ENCODE results near the gene SLK. TPM values are rescaled to one million over a fixed set of nuclear protein-coding genes. Genes with fewer than 3 reads are reported as not detected.

Gene SLK
- total RNA-seq, 1 experiment from 2014 or later = 40.8 TPM

DNA sequence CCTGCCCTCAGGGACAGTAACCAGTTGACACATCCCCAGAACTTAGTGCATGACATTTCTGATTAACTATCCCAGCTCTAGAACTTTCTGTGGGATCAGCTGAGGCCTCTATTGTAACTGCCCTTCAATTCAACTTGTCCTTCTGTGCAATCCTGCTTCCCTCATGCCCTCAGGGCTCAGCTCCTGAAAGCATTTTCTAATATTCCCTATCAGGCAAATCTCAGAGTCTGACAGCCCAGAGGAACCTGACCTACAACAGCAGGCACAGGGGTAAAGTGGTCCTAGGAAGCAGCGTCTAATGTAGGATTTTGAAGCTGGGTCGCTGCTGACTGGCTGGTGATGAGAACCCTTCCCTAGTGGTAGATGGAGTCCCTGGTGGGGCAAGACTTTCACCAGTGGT, 35.3 kb upstream of the SLK start:
- no peaks in the 10 kb centered on the region for H3K36me3 ChIP-seq (ENCODE audit: control insufficient read depth, insufficient read depth, low read length)
- in situ Hi-C loops (cut with HindIII; ENCODE audit: low pct_unique_long_range_greater_than_20kb, low sequenced_read_pairs) = no loop called here
- intact Hi-C loops (cut with micrococcal nuclease; ENCODE audit: unreplicated experiment) = no loop called here
- H3K4me3 ChIP-seq (ENCODE audit: low read depth in 2 of 2, low read length in 2 of 2) = no peak overlapping the region
- BruUV-seq (replicated peaks) = no TSS peak
- no peaks in the 10 kb centered on the region for H3K9me3 ChIP-seq (ENCODE audit: control insufficient read depth, insufficient read depth, low read depth, low read length)
- TF ChIP-seq, protein P1, sequence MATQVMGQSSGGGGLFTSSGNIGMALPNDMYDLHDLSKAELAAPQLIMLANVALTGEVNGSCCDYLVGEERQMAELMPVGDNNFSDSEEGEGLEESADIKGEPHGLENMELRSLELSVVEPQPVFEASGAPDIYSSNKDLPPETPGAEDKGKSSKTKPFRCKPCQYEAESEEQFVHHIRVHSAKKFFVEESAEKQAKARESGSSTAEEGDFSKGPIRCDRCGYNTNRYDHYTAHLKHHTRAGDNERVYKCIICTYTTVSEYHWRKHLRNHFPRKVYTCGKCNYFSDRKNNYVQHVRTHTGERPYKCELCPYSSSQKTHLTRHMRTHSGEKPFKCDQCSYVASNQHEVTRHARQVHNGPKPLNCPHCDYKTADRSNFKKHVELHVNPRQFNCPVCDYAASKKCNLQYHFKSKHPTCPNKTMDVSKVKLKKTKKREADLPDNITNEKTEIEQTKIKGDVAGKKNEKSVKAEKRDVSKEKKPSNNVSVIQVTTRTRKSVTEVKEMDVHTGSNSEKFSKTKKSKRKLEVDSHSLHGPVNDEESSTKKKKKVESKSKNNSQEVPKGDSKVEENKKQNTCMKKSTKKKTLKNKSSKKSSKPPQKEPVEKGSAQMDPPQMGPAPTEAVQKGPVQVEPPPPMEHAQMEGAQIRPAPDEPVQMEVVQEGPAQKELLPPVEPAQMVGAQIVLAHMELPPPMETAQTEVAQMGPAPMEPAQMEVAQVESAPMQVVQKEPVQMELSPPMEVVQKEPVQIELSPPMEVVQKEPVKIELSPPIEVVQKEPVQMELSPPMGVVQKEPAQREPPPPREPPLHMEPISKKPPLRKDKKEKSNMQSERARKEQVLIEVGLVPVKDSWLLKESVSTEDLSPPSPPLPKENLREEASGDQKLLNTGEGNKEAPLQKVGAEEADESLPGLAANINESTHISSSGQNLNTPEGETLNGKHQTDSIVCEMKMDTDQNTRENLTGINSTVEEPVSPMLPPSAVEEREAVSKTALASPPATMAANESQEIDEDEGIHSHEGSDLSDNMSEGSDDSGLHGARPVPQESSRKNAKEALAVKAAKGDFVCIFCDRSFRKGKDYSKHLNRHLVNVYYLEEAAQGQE (IDR thresholded peaks at IDR 0.05; ENCODE audit: insufficient read depth in 1 of 2, low read depth in 2 of 2, low read length in 1 of 2) = no peak
- TF ChIP-seq, protein P2, sequence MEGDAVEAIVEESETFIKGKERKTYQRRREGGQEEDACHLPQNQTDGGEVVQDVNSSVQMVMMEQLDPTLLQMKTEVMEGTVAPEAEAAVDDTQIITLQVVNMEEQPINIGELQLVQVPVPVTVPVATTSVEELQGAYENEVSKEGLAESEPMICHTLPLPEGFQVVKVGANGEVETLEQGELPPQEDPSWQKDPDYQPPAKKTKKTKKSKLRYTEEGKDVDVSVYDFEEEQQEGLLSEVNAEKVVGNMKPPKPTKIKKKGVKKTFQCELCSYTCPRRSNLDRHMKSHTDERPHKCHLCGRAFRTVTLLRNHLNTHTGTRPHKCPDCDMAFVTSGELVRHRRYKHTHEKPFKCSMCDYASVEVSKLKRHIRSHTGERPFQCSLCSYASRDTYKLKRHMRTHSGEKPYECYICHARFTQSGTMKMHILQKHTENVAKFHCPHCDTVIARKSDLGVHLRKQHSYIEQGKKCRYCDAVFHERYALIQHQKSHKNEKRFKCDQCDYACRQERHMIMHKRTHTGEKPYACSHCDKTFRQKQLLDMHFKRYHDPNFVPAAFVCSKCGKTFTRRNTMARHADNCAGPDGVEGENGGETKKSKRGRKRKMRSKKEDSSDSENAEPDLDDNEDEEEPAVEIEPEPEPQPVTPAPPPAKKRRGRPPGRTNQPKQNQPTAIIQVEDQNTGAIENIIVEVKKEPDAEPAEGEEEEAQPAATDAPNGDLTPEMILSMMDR (IDR thresholded peaks at IDR 0.05) = no peak
- TF ChIP-seq SIN3A (IDR thresholded peaks at IDR 0.05; ENCODE audit: borderline replicate concordance, insufficient read depth, low read depth, low read length) (no peak), TCF7L2 (IDR thresholded peaks at IDR 0.05; ENCODE audit: low read depth, low read length) (no peak), POLR2AphosphoS5 (IDR thresholded peaks at IDR 0.05; ENCODE audit: low read depth, low read length) (no peak)
- no peaks in the 10 kb centered on the region for H3K27me3 ChIP-seq (ENCODE audit: control insufficient read depth, insufficient read depth, low read length)
- CTCF ChIA-PET = no interaction called here
- DNase-seq (ENCODE audit: low read depth, low spot score) = no peak
- H3K4me1 ChIP-seq (ENCODE audit: control insufficient read depth, insufficient read depth, low read length) = no peaks in the 10 kb centered on the region
- POLR2A ChIA-PET = no interaction called here
- ATAC-seq = no peak
- no peak overlapping the region for H3K27ac ChIP-seq (ENCODE audit: low read length)

DNA sequence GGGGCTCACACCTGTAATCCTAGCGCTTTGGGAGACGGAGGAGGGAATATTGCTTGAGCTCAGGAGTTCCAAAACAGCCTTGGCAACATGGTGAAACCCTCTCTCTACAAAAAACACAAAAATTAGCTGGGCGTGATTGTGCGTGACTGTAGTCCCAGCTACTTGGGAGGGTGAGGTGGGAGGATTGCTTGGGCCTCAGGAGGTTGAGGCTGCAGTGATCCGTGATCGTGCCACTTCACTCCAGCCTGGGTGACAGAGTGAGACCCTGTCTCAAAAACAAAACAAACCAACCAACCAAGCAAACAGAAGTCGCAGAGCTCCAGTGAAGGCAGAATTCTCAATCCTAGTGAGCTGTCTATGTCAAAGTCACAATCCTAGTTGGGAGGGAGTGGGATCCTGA, 34.7 kb upstream of the SLK start:
- TF ChIP-seq TCF7L2 (IDR thresholded peaks at IDR 0.05; ENCODE audit: low read depth, low read length) (no peak), POLR2AphosphoS5 (IDR thresholded peaks at IDR 0.05; ENCODE audit: low read depth, low read length) (no peak), SIN3A (IDR thresholded peaks at IDR 0.05; ENCODE audit: borderline replicate concordance, insufficient read depth, low read depth, low read length) (no peak)
- TF ChIP-seq, protein P1 (IDR thresholded peaks at IDR 0.05; ENCODE audit: insufficient read depth in 1 of 2, low read depth in 2 of 2, low read length in 1 of 2) = no peak
- TF ChIP-seq, protein P2 (IDR thresholded peaks at IDR 0.05) = no peak
- H3K27me3 ChIP-seq (ENCODE audit: control insufficient read depth, insufficient read depth, low read length) = no peaks in the 10 kb centered on the region
- no peaks in the 10 kb centered on the region for H3K9me3 ChIP-seq (ENCODE audit: control insufficient read depth, insufficient read depth, low read depth, low read length)
- H3K27ac ChIP-seq (ENCODE audit: low read length) = no peak overlapping the region
- intact Hi-C loops (cut with micrococcal nuclease; ENCODE audit: unreplicated experiment) (no loop called here), in situ Hi-C loops (cut with HindIII; ENCODE audit: low pct_unique_long_range_greater_than_20kb, low sequenced_read_pairs) (no loop called here)
- BruUV-seq (replicated peaks) = no TSS peak
- H3K36me3 ChIP-seq (ENCODE audit: control insufficient read depth, insufficient read depth, low read length) = no peaks in the 10 kb centered on the region
- H3K4me1 ChIP-seq (ENCODE audit: control insufficient read depth, insufficient read depth, low read length) = no peaks in the 10 kb centered on the region
- DNase-seq (ENCODE audit: low read depth, low spot score) (no peak), ATAC-seq (no peak)
- ChIA-PET POLR2A (no interaction called here), CTCF (no interaction called here)
- H3K4me3 ChIP-seq (ENCODE audit: low read depth in 2 of 2, low read length in 2 of 2) = no peak overlapping the region

Data from Panc1 (cell line).